GM19438 (cell line): ENCODE measurements around the gene RER1.
"Not testable (repeated sequence)": the region's sequence is repeated elsewhere in the genome, so short reads cannot be mapped to it uniquely, and the experiment has no call there.

Experiments
- ATAC-seq: cut with Tn5 transposase; IDR thresholded peaks from one replicate; pipeline ENCODE4 v1.9.1; 2021; ENCODE audit warnings: low read depth; ENCODE audit not compliant: unreplicated experiment

The RER1 gene

DNA sequence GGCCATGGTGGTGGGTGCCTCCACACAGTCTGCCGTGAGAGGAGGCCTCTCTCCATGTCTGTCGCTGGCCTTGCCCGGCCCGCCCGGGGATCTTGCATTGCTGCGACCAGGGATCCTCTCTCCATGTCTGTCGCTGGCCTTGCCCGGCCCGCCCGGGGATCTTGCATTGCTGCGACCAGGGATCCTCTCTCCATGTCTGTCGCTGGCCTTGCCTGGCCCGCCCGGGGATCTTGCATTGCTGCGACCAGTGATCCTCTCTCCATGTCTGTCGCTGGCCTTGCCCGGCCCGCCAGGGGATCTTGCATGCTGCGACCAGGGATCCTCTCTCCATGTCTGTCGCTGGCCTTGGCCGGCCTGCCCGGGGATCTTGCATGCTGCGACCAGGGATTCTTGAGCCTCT is 48.7 kb downstream of the RER1 start:
- not testable (repeated sequence) for ATAC-seq

GRCh38 chr1:2441746-2442145 is 50.1 kb downstream of the RER1 start:
- ATAC-seq = no peak

GRCh38 chr1:2442661-2443060 is 51.0 kb downstream of the RER1 start:
- ATAC-seq = no peak

DNA sequence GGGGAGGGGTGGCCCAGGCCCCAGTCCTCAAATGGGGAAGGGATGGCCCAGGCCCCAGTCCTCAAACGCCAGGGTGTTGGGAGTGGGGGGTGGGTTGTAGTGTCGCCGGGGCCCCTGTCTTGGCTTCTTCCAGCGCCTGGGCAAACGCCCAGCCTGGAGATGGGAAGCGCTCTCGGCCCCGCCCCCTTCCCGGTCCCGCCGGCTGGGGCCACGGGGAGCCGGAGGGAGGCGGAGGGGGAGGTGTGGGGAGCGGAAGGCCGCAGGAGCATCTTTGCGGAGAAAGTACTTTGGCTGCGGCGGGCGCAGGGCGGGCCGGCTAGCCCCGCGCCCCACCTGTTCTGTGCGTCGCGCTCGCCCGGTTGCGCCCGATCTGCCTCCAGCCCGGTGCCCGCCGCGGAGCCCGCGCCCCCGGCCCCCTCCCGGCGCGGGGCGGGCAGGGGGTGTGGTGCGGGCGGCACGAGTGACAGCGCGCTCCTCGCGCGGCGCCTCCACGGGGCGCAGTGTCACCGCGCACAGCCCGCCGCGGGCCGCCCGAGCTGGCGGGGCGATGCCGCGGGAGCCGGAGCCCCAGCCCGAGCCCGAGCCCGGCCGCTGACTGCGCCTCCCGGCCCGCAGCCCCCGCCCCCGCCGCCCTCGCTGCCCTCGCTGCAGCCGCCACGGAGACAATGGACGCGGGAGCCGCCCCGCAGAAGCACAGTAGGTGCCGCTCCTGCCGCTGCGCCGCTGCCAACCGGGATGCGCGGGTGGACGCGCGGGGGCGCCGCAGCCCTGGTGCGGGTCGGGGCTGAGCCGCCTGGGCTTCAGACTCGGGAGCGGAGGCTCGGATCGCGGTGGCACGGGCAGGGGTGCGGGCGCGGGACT is 51.9 kb downstream of the RER1 start:
- ATAC-seq = no peak

- ATAC-seq = no peak
Measured at GRCh38 chr1:2444138-2444591, 52.5 kb downstream of the RER1 start.

- ATAC-seq = no peak
Measured at GRCh38 chr1:2445162-2445822, 53.7 kb downstream of the RER1 start.

GRCh38 chr1:2445823-2446215 is 54.2 kb downstream of the RER1 start:
- ATAC-seq = no peak

DNA sequence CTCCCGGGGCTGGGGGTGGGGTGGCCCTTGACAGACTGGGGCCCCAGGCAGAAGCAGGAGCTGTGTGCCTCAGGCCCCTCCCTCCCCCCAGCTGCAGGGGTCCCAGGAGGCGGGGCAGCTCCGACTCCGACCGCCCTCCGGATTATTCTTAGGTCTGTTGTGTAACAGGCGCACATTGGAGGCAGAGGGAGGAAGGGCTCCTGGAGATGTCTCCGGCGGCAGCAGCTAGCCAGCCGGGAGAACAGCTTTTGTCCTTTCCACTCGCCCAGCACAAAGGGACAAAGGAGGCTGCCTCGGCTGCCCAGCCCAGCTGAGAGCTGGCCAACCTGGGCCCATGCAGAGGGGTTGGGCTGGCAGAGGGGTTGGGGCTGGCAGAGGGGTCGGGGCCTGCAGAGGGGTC is 54.8 kb downstream of the RER1 start:
- ATAC-seq = no peak

- no peak for ATAC-seq
Measured at GRCh38 chr1:2446861-2447260, 55.2 kb downstream of the RER1 start.

DNA sequence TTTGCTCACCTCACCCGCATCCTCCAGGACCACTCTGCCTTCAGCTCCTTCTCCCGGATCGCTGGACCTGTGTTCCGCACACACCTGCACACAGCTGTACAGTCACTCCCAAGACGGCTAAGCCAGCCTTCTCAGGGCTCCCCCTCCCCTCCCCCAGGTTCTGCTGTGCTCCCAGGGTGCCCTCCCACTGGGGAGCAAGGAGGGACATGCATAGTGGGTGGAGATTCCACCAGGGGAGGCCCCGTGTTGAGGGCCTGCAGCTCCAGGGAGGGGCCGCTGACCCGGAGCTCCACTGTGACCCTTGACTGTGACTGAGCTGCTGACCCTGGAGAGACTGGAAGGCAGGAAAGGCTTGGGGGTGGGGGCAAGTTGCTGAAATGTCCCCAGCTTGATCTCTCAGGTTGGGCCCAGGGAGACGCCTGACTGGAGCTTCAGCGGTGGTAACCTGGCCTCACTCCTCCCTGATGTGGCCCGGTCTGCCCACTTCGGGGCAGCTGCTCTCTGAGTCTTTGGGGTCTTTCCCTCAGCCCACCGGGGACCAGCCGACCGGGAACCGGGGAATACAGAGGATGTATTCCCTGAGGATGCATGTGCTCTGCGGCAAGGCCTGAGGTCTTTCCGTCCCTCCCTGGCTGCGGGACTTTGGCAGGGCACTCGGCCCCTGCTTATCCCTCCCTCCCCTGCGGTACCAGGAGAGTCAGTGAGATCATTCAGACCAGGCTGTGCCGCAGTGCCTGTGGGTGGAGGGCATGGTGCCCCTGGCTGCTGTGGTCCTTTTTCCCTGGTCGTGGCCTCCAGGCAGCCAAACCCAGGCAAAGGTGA is 55.8 kb downstream of the RER1 start:
- ATAC-seq = no peak

DNA sequence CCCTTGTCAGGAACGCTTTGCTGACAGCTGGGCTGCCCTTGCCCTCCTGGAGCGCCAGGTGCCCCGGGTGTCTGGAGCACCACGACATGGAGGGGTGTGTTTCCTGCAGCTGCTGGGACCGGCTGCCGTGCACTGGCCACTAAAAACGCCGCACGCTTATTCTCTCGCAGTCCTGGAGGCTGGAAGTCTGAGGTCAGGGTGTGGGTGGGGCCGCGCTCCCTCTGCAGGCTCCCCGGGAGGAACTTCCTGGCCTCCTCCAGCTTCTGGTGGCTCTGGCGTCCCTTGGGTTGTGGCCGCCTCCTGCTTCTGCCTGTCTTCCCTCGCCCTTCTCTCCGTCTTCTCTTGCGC is 56.4 kb downstream of the RER1 start:
- ATAC-seq = no peak

GRCh38 chr1:2449636-2450454 is 58.2 kb downstream of the RER1 start:
- no peak for ATAC-seq

DNA sequence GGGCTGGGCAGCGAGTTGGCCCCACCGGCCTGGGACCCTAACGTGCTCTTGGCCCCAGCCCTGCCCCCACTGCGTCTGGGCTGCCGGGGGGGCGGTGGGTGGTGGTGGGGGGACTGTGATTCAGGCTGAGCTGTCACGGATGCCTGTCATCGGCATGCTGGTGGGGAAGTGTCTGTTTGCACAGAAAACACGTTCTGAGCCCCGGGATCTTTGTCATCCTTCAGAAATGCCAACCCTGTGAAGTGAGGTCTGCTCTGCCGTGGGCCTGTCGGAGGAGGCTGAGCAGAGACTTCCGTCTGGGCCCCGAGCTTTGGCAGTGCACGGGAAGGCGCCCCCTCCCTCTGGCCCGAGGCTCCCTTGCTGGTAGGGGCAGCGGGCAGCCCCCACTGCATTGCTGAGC is 60.1 kb downstream of the RER1 start:
- ATAC-seq = no peak

DNA sequence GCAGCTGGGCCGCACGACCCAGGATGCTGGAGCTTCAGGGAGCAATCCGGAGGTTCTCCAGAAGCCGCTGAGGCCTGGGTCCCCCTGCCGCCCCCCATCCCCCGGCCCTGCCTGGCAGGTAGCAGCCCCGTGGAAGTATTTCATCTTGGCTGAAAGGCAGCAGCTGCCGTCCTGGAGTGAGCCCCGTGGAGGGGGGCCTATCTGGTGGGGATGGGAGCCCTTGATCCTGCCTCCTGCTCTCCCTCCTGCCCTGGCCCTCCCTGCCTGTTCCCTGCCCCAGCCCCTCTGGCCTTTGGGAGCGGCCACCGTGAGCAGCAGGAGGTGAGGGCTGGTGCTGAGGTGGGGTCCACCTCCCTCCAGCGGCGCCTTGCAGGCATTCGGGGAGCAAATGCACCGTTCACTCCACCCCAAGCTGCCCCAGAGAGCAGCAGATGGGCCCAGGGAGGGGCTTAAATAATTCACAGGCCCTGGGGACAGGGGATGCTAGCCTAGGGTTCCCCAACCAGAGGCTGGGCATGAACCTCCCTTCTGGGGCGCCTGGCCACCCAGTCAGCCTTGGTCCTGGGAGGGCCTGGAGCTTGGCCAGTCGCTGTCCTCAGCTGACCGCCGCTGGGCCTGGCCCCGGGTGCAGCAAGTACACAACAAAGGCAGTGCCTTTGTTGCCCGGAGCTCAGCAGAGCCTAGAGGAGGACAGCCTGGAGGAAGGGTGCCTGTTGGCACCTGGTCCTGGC is 60.7 kb downstream of the RER1 start:
- ATAC-seq = no peak

GRCh38 chr1:2452932-2453315 is 61.3 kb downstream of the RER1 start:
- ATAC-seq = no peak

GRCh38 chr1:2454227-2454626 is 62.6 kb downstream of the RER1 start:
- no peak for ATAC-seq
